HG03097 (cell line): ENCODE measurements around the gene ADRM1.

Experiments used
- ATAC-seq: cut with Tn5 transposase; IDR thresholded peaks from one replicate; pipeline ENCODE4 v1.9.1; 2021; ENCODE audit not compliant: unreplicated experiment, low FRiP score

The ADRM1 gene

GRCh38 chr20:62280303-62280702, 22.5 kb upstream of the ADRM1 start:
- no peak for ATAC-seq

GRCh38 chr20:62281161-62281933, 21.4 kb upstream of the ADRM1 start:
- ATAC-seq = no peak

GRCh38 chr20:62282103-62282502, 20.7 kb upstream of the ADRM1 start:
- ATAC-seq = no peak

GRCh38 chr20:62282877-62283503, 19.8 kb upstream of the ADRM1 start:
- ATAC-seq = no peak

GRCh38 chr20:62284448-62284847, 18.3 kb upstream of the ADRM1 start:
- no peak for ATAC-seq

GRCh38 chr20:62285151-62285550, 17.6 kb upstream of the ADRM1 start:
- no peak for ATAC-seq

- no peak for ATAC-seq
Measured at GRCh38 chr20:62285722-62286121, 17.1 kb upstream of the ADRM1 start.

- ATAC-seq = no peak
Measured at GRCh38 chr20:62286493-62287064, 16.2 kb upstream of the ADRM1 start.

- ATAC-seq = no peak
Measured at GRCh38 chr20:62287129-62287528, 15.7 kb upstream of the ADRM1 start.

- no peak for ATAC-seq
Measured at GRCh38 chr20:62287759-62288534, 14.8 kb upstream of the ADRM1 start.

- ATAC-seq = no peak
Measured at GRCh38 chr20:62288535-62289105, 14.2 kb upstream of the ADRM1 start.

GRCh38 chr20:62289131-62289530, 13.7 kb upstream of the ADRM1 start:
- no peak for ATAC-seq

- ATAC-seq = no peak
Measured at GRCh38 chr20:62289898-62290297, 12.9 kb upstream of the ADRM1 start.

- no peak for ATAC-seq
Measured at GRCh38 chr20:62291251-62292066, 11.3 kb upstream of the ADRM1 start.

- no peak for ATAC-seq
Measured at GRCh38 chr20:62292108-62292507, 10.7 kb upstream of the ADRM1 start.

GRCh38 chr20:62293111-62293784, 9.5 kb upstream of the ADRM1 start:
- no peak for ATAC-seq

- no peak for ATAC-seq
Measured at GRCh38 chr20:62293946-62294345, 8.9 kb upstream of the ADRM1 start.

- no peak for ATAC-seq
Measured at GRCh38 chr20:62294516-62294915, 8.3 kb upstream of the ADRM1 start.

- no peak for ATAC-seq
Measured at GRCh38 chr20:62296724-62297448, 5.9 kb upstream of the ADRM1 start.
